Measurements from ENCODE around the gene PPFIBP1. TPM values are rescaled to one million over a fixed set of nuclear protein-coding genes. Genes with fewer than 3 reads are reported as not detected.

The PPFIBP1 gene
- total and polyA plus RNA-seq, 2 of the 13 experiments (the other 11 are each of a cell fraction or from before 2014, with no cell fraction given), result 16.2 to 21.8 TPM

DNA sequence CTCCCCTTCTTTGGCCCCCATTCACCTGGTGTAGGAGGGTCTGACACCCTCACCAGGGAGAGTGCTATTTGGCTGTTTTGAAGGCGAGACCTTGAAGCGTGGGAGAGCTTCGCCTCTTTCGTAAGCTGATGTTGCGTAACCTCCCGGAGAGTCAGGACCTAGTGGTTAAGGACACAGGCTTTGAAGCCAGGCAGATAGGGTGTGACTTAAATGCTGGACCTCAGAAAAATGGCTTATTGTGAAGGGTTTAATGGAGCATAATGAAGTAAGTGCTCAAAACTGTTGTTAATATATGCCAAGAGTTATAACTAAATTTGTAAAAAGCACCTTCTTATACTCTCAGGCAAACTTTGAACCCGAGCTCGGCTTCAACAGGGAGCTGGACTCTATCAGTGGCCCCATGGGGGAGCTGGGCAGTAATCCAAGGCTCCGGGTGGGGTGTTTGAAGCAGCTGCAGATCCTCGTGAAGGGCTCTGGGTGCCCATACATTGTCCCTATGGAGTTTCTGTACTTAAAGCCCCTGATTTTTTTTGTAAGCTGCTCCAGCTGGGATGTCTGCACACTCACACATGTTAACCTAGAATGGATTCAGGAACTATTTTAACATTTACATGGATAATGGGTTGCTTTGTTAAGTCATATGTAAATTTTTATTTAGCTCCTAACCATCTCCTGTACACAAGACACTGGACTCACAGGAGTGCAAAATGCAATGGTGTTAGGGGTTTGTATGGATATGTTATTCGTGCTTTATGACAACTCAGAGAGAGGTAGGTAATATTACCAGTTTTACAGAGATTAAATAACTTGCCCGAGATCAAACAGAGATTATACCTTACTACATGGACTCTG, 26.0 kb downstream of the PPFIBP1 start (continued):
- no peak for TF ChIP-seq ZNF234 (CRISPR knock-in tag; conservative IDR thresholded peaks at IDR 0.05)
- no peak for TF ChIP-seq E2F2 (CRISPR knock-in tag; IDR thresholded peaks at IDR 0.05; ENCODE audit: borderline replicate concordance)
- peak; percentile 96 for TF ChIP-seq ZNF124 (CRISPR knock-in tag; IDR thresholded peaks at IDR 0.05)
- TF ChIP-seq TRIM24 (CRISPR knock-in tag; IDR thresholded peaks at IDR 0.05), result peak; percentile 94; the same call in 1 of the 2 replicates
- TF ChIP-seq, protein P1, sequence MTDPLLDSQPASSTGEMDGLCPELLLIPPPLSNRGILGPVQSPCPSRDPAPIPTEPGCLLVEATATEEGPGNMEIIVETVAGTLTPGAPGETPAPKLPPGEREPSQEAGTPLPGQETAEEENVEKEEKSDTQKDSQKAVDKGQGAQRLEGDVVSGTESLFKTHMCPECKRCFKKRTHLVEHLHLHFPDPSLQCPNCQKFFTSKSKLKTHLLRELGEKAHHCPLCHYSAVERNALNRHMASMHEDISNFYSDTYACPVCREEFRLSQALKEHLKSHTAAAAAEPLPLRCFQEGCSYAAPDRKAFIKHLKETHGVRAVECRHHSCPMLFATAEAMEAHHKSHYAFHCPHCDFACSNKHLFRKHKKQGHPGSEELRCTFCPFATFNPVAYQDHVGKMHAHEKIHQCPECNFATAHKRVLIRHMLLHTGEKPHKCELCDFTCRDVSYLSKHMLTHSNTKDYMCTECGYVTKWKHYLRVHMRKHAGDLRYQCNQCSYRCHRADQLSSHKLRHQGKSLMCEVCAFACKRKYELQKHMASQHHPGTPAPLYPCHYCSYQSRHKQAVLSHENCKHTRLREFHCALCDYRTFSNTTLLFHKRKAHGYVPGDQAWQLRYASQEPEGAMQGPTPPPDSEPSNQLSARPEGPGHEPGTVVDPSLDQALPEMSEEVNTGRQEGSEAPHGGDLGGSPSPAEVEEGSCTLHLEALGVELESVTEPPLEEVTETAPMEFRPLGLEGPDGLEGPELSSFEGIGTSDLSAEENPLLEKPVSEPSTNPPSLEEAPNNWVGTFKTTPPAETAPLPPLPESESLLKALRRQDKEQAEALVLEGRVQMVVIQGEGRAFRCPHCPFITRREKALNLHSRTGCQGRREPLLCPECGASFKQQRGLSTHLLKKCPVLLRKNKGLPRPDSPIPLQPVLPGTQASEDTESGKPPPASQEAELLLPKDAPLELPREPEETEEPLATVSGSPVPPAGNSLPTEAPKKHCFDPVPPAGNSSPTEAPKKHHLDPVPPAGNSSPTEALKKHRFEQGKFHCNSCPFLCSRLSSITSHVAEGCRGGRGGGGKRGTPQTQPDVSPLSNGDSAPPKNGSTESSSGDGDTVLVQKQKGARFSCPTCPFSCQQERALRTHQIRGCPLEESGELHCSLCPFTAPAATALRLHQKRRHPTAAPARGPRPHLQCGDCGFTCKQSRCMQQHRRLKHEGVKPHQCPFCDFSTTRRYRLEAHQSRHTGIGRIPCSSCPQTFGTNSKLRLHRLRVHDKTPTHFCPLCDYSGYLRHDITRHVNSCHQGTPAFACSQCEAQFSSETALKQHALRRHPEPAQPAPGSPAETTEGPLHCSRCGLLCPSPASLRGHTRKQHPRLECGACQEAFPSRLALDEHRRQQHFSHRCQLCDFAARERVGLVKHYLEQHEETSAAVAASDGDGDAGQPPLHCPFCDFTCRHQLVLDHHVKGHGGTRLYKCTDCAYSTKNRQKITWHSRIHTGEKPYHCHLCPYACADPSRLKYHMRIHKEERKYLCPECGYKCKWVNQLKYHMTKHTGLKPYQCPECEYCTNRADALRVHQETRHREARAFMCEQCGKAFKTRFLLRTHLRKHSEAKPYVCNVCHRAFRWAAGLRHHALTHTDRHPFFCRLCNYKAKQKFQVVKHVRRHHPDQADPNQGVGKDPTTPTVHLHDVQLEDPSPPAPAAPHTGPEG (CRISPR knock-in tag; IDR thresholded peaks at IDR 0.05), result no peak
- TF ChIP-seq ATF6 (CRISPR knock-in tag; conservative IDR thresholded peaks at IDR 0.05), result 0 out of 2 replicates have a peak, but pooled peaks have one; percentile 74
- TF ChIP-seq THAP7 (CRISPR knock-in tag; IDR thresholded peaks at IDR 0.05), result no peak
- TF ChIP-seq NR2F1 (CRISPR knock-in tag; IDR thresholded peaks at IDR 0.05), result peak; percentile 38 to 66; a peak in 3 of 4 replicates
- TF ChIP-seq RBM39 (IDR thresholded peaks at IDR 0.05; ENCODE audit: low read depth, low read length, poor library complexity, severe bottlenecking), result no peak
- TF ChIP-seq GTF2F1 (IDR thresholded peaks at IDR 0.05; ENCODE audit: low read length), result no peak
- TF ChIP-seq ZNF589 (CRISPR knock-in tag; conservative IDR thresholded peaks at IDR 0.05), result peak; percentile 94
- TF ChIP-seq ELF1 (CRISPR knock-in tag; IDR thresholded peaks at IDR 0.05), result peak; percentile 39; the same call in 1 of the 2 replicates
- TF ChIP-seq PHF5A (CRISPR knock-in tag; IDR thresholded peaks at IDR 0.05; ENCODE audit: low read depth, unreplicated experiment), result peak; percentile 85
- no peak for TF ChIP-seq CC2D1A (CRISPR knock-in tag; IDR thresholded peaks at IDR 0.05)
- no peak for TF ChIP-seq ZXDC (CRISPR knock-in tag; IDR thresholded peaks at IDR 0.05)
